Left colon (tissue), 2 donors: ENCODE results near the gene PCOLCE2. TPM values are rescaled to one million over a fixed set of nuclear protein-coding genes. Genes with fewer than 3 reads are reported as not detected.

ENCODE experiments used
- ATAC-seq: fragments of 200-7000 bp; cut with Tn5 transposase; one replicate; pipeline ENCODE4 v1.9.1; 2020; ENCODE audit warnings: mild to moderate bottlenecking, moderate library complexity
- DNase-seq, 2 donors: peaks; one replicate each; pipeline ENCODE4 v3.0.0-alpha.2; 2020
- intact Hi-C, 2 donors: fragments of 100-400 bp; cut with DNase I in 1 of 2; cut with micrococcal nuclease in 1 of 2; formaldehyde crosslinking; loops; one replicate each; pipeline versions ENCODE4 v1.11.2 to v1.14.0; 2022; cut with DNase I, micrococcal nuclease
- total RNA-seq, 2 donors: library from RNA; stranded (reverse); fragmentation: NEBNext Ultra II Directional; extraction: Animal tissue kit (Norgen Biotek cat#: 25700); gene quantifications; one replicate each; pipeline ENCODE4 v1.2.1, GENCODE V29; 2021
- donor health status: DM: no; HTN: no; CAD: no.
- donor health status: DM: yes; HTN: yes; CAD: no.

Gene PCOLCE2
- total RNA-seq, 2 donors from 2014 or later: 2.6 to 2.9 TPM

GRCh38 chr3:142768338-142768737 lies 120.5 kb downstream of the PCOLCE2 start:
- DNase-seq (no peak), ATAC-seq (no peak)
- intact Hi-C loops: no loop called here

Other genes with a start within 250 kb of the PCOLCE2 start
- gene TRPC1, start 165.0 kb downstream of the PCOLCE2 start, total RNA-seq: 1 to 10 TPM in 1 of 2 donors, under 1 TPM in 1; 0.76 to 2.5 TPM
- gene PAQR9, start 74.6 kb upstream of the PCOLCE2 start, total RNA-seq: not detected
- gene U2SURP, start 112.5 kb upstream of the PCOLCE2 start, total RNA-seq: 10 to 100 TPM; 55.1 to 69.1 TPM
- 1 to 10 TPM; 1.0 to 2.8 TPM for gene CHST2, start 230.7 kb upstream of the PCOLCE2 start, total RNA-seq